SK-N-SH (cell line): ENCODE results near the gene ASB9. TPM values are rescaled to one million over a fixed set of nuclear protein-coding genes. Genes with fewer than 3 reads are reported as not detected.

Source experiments
- CTCF ChIA-PET: fragments of 300-600, 350-600 bp; formaldehyde crosslinking; extraction: SDS; loops from one replicate; lab custom pipeline; 2021; lab: Yijun Ruan, JAX
- POLR2A ChIA-PET: fragments of 350-600 bp; sonication (Branson Sonifier 250); formaldehyde crosslinking; extraction: SDS; loops from one replicate; lab custom pipeline; 2020; ENCODE audit warnings: antibody characterized with exemption, inconsistent platforms; lab: Yijun Ruan, JAX
- DNase-seq: peaks from one replicate; pipeline ENCODE4 v3.0.0; 2012
- H2AFZ ChIP-seq: fragments of 200-600 bp; sonication (generic); 2 replicates; pipeline ENCODE4 v1.8.1; 2016; ENCODE audit warnings: antibody characterized with exemption, mild to moderate bottlenecking, low read depth
- H3F3A ChIP-seq: fragments of 200-600 bp; sonication (generic); replicated peaks from 2 replicates; pipeline ENCODE3; 2016; ENCODE audit warnings: antibody characterized with exemption, mild to moderate bottlenecking; ENCODE audit not compliant: insufficient read depth
- H3K27ac ChIP-seq, 2 experiments: fragments of 200-500 bp in 1 of 2; fragments of 200-600 bp in 1 of 2; sonication (Bioruptor generic) in 1 of 2; sonication (generic), shearing (Covaris generic) in 1 of 2; 2 replicates each; pipeline versions ENCODE4 v1.5.1 to v1.6.1; 2014 to 2016; ENCODE audit warnings: low read depth in 2 of 2, inconsistent platforms in 1 of 2, low read length in 1 of 2, mild to moderate bottlenecking in 1 of 2, mixed read lengths in 1 of 2
- H3K27me3 ChIP-seq: fragments of 200-600 bp; sonication (generic), shearing (Covaris generic); 2 replicates; pipeline ENCODE4 v1.6.1; 2016; ENCODE audit warnings: mixed run types; ENCODE audit not compliant: insufficient read depth
- H3K36me3 ChIP-seq, 2 experiments: fragments of 200-500 bp in 1 of 2; fragments of 200-600 bp in 1 of 2; sonication (Bioruptor generic) in 1 of 2; sonication (generic) in 1 of 2; replicated peaks in 1 of 2; 2 replicates each; pipeline versions ENCODE3 to v1.5.1; 2014 to 2016; ENCODE audit warnings: low read length in 1 of 2, mild to moderate bottlenecking in 1 of 2; ENCODE audit not compliant: insufficient read depth in 2 of 2, control insufficient read depth in 1 of 2
- H3K4me1 ChIP-seq, 2 experiments: fragments of 200-500 bp in 1 of 2; fragments of 200-600 bp in 1 of 2; sonication (Bioruptor generic) in 1 of 2; sonication (generic), shearing (Covaris generic) in 1 of 2; 2 replicates each; pipeline versions ENCODE4 v1.5.1 to v1.6.1; 2014 to 2016; ENCODE audit warnings: low read depth in 1 of 2, low read length in 1 of 2, mixed run types in 1 of 2; ENCODE audit not compliant: insufficient read depth in 2 of 2, control insufficient read depth in 1 of 2
- H3K4me2 ChIP-seq: fragments of 200-600 bp; sonication (generic), shearing (Covaris generic); 2 replicates; pipeline ENCODE4 v1.6.1; 2017; ENCODE audit warnings: mixed run types
- H3K4me3 ChIP-seq, 2 experiments: fragments of 200-500 bp in 1 of 2; fragments of 200-600 bp in 1 of 2; sonication (Bioruptor generic) in 1 of 2; sonication (generic), shearing (Covaris generic) in 1 of 2; 2 replicates each; pipeline versions ENCODE4 v1.5.1 to v1.8.1; 2014 to 2016; ENCODE audit warnings: low read depth in 2 of 2, inconsistent platforms in 1 of 2, low read length in 1 of 2, mild to moderate bottlenecking in 1 of 2, mixed read lengths in 1 of 2, moderate library complexity in 1 of 2
- H3K79me2 ChIP-seq: fragments of 200-600 bp; sonication (generic); 2 replicates; pipeline ENCODE4 v1.8.1; 2017; ENCODE audit warnings: mild to moderate bottlenecking; ENCODE audit not compliant: insufficient read depth
- H3K9ac ChIP-seq: fragments of 200-600 bp; sonication (generic); 2 replicates; pipeline ENCODE4 v1.6.1; 2017; ENCODE audit warnings: mixed run types
- H3K9me2 ChIP-seq: fragments of 200-600 bp; sonication (generic); 2 replicates; pipeline ENCODE4 v1.6.1; 2017; ENCODE audit warnings: mixed run types
- H3K9me3 ChIP-seq: fragments of 200-600 bp; sonication (generic); 2 replicates; pipeline ENCODE4 v1.6.1; 2017; ENCODE audit warnings: mixed run types, mild to moderate bottlenecking, moderate library complexity
- H4K20me1 ChIP-seq: fragments of 200-600 bp; sonication (generic); 2 replicates; pipeline ENCODE4 v1.6.1; 2017; ENCODE audit warnings: mild to moderate bottlenecking, mixed run types; ENCODE audit not compliant: insufficient read depth
- EZH2phosphoT487 ChIP-seq: fragments of 200-600 bp; sonication (generic); IDR thresholded peaks from 2 replicates; pipeline ENCODE4 v1.6.1; 2017; ENCODE audit warnings: low read depth, mixed run types, mild to moderate bottlenecking, antibody characterized with exemption, moderate library complexity, borderline replicate concordance
- FOSL2 ChIP-seq: IDR thresholded peaks from 2 replicates; pipeline ENCODE4 v1.4.0; 2012; ENCODE audit warnings: low read depth, mild to moderate bottlenecking, moderate library complexity, borderline replicate concordance
- FOXJ3 ChIP-seq: sonication (generic); formaldehyde crosslinking; IDR thresholded peaks from 2 replicates; pipeline ENCODE4 v1.5.1; 2020; ENCODE audit warnings: mild to moderate bottlenecking, missing genetic modification reagents
- GABPA ChIP-seq: IDR thresholded peaks from 2 replicates; pipeline ENCODE4 v1.4.0; 2012; ENCODE audit warnings: low read depth, mild to moderate bottlenecking
- GATA2 ChIP-seq: sonication (generic); formaldehyde crosslinking; IDR thresholded peaks from 2 replicates; pipeline ENCODE4 v1.5.0; 2020; ENCODE audit warnings: mild to moderate bottlenecking, missing genetic modification reagents
- IRF3 ChIP-seq: fragments of 150-350 bp; IDR thresholded peaks from 2 replicates; pipeline ENCODE4 v1.6.1; 2016; ENCODE audit warnings: mild to moderate bottlenecking, low read depth, low read length
- JUND ChIP-seq: IDR thresholded peaks from 2 replicates; pipeline ENCODE4 v1.4.0; 2012
- NRF1 ChIP-seq: IDR thresholded peaks from 2 replicates; pipeline ENCODE4 v1.6.1; 2012; ENCODE audit warnings: low read depth, mild to moderate bottlenecking, low read length
- PBX3 ChIP-seq: IDR thresholded peaks from 2 replicates; pipeline ENCODE4; 2012
- RAD21 ChIP-seq: IDR thresholded peaks from 2 replicates; pipeline ENCODE4 v1.6.1; 2012; ENCODE audit warnings: mild to moderate bottlenecking, low read length
- RFX5 ChIP-seq: IDR thresholded peaks from 2 replicates; pipeline ENCODE4 v1.6.1; 2012; ENCODE audit warnings: mild to moderate bottlenecking, improper control_type of control experiment, low read length
- SIN3A ChIP-seq: IDR thresholded peaks from 2 replicates; pipeline ENCODE4 v1.6.1; 2012; ENCODE audit warnings: low read depth, mild to moderate bottlenecking, low read length, moderate library complexity, borderline replicate concordance
- SMC3 ChIP-seq: IDR thresholded peaks from 2 replicates; pipeline ENCODE4 v1.6.1; 2012; ENCODE audit warnings: low read depth, low read length, improper control_type of control experiment
- TAF1 ChIP-seq: IDR thresholded peaks from 2 replicates; pipeline ENCODE4 v1.6.1; 2012; ENCODE audit warnings: low read depth, mild to moderate bottlenecking, low read length, moderate library complexity, borderline replicate concordance
- WGBS: methylation state at CpG from one replicate; pipeline ENCODE4 v1.1.6; 2017; ENCODE audit warnings: low lambda C conversion rate; 5-methylcytosine and 5-hydroxymethylcytosine counted together
- polyA plus RNA-seq, 3 experiments: library from polyadenylated mRNA; depleted of rRNA; stranded (reverse); fragments of >200 nt; gene quantifications; 2 replicates each; pipeline ENCODE4 v1.2.3, GENCODE V29; 2012
- TF ChIP-seq, protein P1 (sequence below): IDR thresholded peaks from 2 replicates; pipeline ENCODE4 v1.4.0; 2012; ENCODE audit warnings: low read depth, borderline replicate concordance
- TF ChIP-seq, protein P2 (sequence below): fragments of 200-600 bp; sonication (generic); IDR thresholded peaks from 2 replicates; pipeline ENCODE4 v1.6.1; 2017; ENCODE audit warnings: antibody characterized with exemption, mild to moderate bottlenecking, moderate library complexity

Gene ASB9
- polyA plus RNA-seq, 1 of the 3 experiments (the other 2 are of a cell fraction) = 2.5 TPM

DNA sequence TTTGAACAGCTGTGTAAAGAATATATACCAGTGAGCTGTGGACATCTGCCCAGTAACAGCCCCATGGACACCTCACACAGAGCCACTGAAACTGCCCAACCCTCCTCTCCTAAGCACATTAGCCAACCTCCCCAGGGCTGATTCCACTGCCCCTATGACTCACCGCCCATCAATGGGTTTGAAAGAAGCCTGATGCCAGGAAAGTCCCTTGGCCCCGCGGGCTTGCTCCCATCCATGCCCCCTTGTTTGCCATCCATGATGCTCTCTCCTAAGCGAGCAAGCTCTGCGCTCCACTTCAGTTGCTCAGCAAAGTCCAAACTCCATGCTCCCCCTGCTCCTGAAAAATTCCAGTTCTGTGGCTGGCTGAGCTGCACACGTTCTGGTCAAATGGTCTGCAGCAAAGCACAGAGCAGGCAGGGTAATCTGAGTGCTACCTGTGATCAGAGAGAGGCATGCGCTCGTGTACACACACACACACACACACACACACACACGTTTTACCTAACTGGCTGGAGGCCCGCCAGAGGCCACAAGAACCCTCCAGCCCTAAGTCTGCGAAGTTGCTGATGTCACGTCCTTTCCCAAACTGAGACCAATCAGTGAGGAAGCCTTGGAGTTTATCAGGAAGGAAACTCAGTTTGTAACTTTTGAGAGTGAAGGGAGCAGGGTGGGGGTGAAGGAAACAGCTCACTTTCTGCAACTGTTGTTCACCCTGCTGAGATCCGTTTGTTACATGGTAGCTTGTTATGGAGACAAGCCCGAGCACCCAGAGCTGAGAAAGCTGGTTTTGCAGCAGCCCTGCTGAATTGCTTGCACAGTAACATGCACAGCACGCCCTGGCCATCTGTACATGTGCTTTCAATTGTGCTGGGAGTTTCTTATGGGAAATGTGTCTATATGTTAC lies at the start of gene ASB9 (continued):
- TF ChIP-seq, protein P1, sequence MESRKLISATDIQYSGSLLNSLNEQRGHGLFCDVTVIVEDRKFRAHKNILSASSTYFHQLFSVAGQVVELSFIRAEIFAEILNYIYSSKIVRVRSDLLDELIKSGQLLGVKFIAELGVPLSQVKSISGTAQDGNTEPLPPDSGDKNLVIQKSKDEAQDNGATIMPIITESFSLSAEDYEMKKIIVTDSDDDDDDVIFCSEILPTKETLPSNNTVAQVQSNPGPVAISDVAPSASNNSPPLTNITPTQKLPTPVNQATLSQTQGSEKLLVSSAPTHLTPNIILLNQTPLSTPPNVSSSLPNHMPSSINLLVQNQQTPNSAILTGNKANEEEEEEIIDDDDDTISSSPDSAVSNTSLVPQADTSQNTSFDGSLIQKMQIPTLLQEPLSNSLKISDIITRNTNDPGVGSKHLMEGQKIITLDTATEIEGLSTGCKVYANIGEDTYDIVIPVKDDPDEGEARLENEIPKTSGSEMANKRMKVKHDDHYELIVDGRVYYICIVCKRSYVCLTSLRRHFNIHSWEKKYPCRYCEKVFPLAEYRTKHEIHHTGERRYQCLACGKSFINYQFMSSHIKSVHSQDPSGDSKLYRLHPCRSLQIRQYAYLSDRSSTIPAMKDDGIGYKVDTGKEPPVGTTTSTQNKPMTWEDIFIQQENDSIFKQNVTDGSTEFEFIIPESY = no peak
- no peak for TF ChIP-seq GATA2 (CRISPR knock-in tag)
- TF ChIP-seq SMC3 = no peak
- TF ChIP-seq EZH2phosphoT487 = no peak
- TF ChIP-seq, all 33 proteins: peak for 7

DNA sequence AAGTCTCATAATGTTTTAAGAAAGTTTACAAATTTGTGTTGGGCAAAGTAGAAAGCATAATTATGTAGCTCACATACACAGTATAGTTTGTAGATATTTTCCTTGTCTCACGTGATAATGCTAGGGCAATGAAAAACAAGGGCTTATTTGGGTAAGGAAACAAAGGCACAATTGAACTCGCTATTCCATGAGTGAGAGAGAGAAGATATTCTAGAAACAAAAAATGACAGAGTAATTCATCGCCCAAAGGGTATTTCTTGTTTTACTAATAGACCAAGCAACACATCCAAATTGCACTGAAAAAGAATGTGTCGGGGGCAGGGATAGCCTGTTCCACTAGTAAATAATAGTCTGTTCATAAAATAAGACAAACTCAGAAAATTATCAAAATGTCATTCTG lies 49.2 kb upstream of the ASB9 start:
- CTCF ChIA-PET = interaction anchor here (0.8 kb wide), 1 partner anchor 17 kb away, joined by 3 read pairs; no protein-coding TSS in a partner anchor
- Histone ChIP-seq H3K36me3 (peaks cover 15 to 18% of the 10 kb centered on the region in 2 experiments), H3K27me3 (no peaks in the 10 kb centered on the region; the same call in 1 of the 2 replicates), H3K4me1 (no peaks in the 10 kb centered on the region), H3K27ac (no peak overlapping the region), H3K4me3 (no peak overlapping the region), H3K79me2 (no peaks in the 10 kb centered on the region), H3K9ac (no peak overlapping the region), H4K20me1 (no peaks in the 10 kb centered on the region), H2AFZ (no peak overlapping the region), H3K4me2 (no peak overlapping the region), H3K9me3 (no peaks in the 10 kb centered on the region), H3F3A (no peaks in the 10 kb centered on the region), H3K9me2 (no peaks in the 10 kb centered on the region)
- POLR2A ChIA-PET = no interaction called here
- TF ChIP-seq SIN3A = no peak
- TF ChIP-seq PBX3 = no peak
- no peak for TF ChIP-seq RFX5
- no peak for TF ChIP-seq JUND
- no peak for TF ChIP-seq GABPA
- TF ChIP-seq, protein P1 = no peak
- TF ChIP-seq RAD21 = no peak
- TF ChIP-seq FOXJ3 = no peak
- TF ChIP-seq, protein P2, sequence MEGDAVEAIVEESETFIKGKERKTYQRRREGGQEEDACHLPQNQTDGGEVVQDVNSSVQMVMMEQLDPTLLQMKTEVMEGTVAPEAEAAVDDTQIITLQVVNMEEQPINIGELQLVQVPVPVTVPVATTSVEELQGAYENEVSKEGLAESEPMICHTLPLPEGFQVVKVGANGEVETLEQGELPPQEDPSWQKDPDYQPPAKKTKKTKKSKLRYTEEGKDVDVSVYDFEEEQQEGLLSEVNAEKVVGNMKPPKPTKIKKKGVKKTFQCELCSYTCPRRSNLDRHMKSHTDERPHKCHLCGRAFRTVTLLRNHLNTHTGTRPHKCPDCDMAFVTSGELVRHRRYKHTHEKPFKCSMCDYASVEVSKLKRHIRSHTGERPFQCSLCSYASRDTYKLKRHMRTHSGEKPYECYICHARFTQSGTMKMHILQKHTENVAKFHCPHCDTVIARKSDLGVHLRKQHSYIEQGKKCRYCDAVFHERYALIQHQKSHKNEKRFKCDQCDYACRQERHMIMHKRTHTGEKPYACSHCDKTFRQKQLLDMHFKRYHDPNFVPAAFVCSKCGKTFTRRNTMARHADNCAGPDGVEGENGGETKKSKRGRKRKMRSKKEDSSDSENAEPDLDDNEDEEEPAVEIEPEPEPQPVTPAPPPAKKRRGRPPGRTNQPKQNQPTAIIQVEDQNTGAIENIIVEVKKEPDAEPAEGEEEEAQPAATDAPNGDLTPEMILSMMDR = no peak
- TF ChIP-seq IRF3 = no peak
- no peak for TF ChIP-seq FOSL2
- no peak for TF ChIP-seq NRF1
- no peak for TF ChIP-seq TAF1
- no peak for DNase-seq
- 55% methylated on average over 4 of the region's 4 CpGs for WGBS
